K562 (cell line): Measurements from ENCODE around the gene RHOF. TPM values are rescaled to one million over a fixed set of nuclear protein-coding genes. Genes with fewer than 3 reads are reported as not detected.

ENCODE experiments used
- CBX2 ChIP-seq: fragments of 200-600 bp; sonication (generic); IDR thresholded peaks from one replicate; pipeline ENCODE4 v1.6.1; 2012; ENCODE audit warnings: mild to moderate bottlenecking, low read length, inconsistent platforms; ENCODE audit not compliant: insufficient read depth, poor library complexity, severe bottlenecking
- IRF9 ChIP-seq: fragments of 450-650 bp; IDR thresholded peaks from 2 replicates; pipeline ENCODE4 v1.6.1; 2016; ENCODE audit warnings: missing biosample characterization, missing genetic modification characterization
- KLF6 ChIP-seq: fragments of 250-450 bp; sonication (Bioruptor Pico); IDR thresholded peaks from 2 replicates; pipeline ENCODE4 v1.4.0; 2020; ENCODE audit warnings: mild to moderate bottlenecking, moderate library complexity, borderline replicate concordance
- MLLT1 ChIP-seq, 2 experiments: fragments of 450-650 bp; IDR thresholded peaks; 2 replicates each; pipeline ENCODE4 v1.6.1; 2016
- MYBL2 ChIP-seq, 2 experiments: fragments of 450-650 bp in 1 of 2; sonication (generic) in 1 of 2; formaldehyde crosslinking in 1 of 2; IDR thresholded peaks; 2 replicates each; pipeline versions ENCODE4 v1.6.1 to v1.8.1; 2017 to 2022; ENCODE audit warnings: borderline replicate concordance in 1 of 2, inconsistent platforms in 1 of 2, low read depth in 1 of 2, mild to moderate bottlenecking in 1 of 2, missing genetic modification reagents in 1 of 2, moderate library complexity in 1 of 2
- MYNN ChIP-seq, 2 experiments: sonication (generic); formaldehyde crosslinking in 1 of 2; IDR thresholded peaks; 2 replicates each; pipeline versions ENCODE4 v1.5.0 to v1.6.1; 2016 to 2020; ENCODE audit warnings: antibody characterized with exemption in 1 of 2, missing genetic modification reagents in 1 of 2
- NFATC3 ChIP-seq: fragments of 450-650 bp; IDR thresholded peaks from 2 replicates; pipeline ENCODE4 v1.6.1; 2017; ENCODE audit warnings: mild to moderate bottlenecking
- PHB ChIP-seq: fragments of 250-450 bp; sonication (Bioruptor Pico); IDR thresholded peaks from 2 replicates; pipeline ENCODE4 v1.5.0; 2021
- RBM14 ChIP-seq: fragments of 200-400 bp; formaldehyde crosslinking; IDR thresholded peaks from 2 replicates; pipeline ENCODE4 v1.6.1; 2018; ENCODE audit warnings: low read depth, mild to moderate bottlenecking, low read length, moderate library complexity, borderline replicate concordance; ENCODE audit not compliant: insufficient read depth
- SMAD3 ChIP-seq: fragments of 450-650 bp; formaldehyde crosslinking; conservative IDR thresholded peaks from 2 replicates; pipeline ENCODE4 v1.4.0; 2020; ENCODE audit warnings: mild to moderate bottlenecking
- SMARCE1 ChIP-seq: fragments of 450-650 bp; IDR thresholded peaks from 2 replicates; pipeline ENCODE4 v1.7.1; 2016; ENCODE audit warnings: mild to moderate bottlenecking
- ZFX ChIP-seq: sonication (generic); formaldehyde crosslinking; IDR thresholded peaks from 2 replicates; pipeline ENCODE4 v1.8.0; 2022; ENCODE audit warnings: mild to moderate bottlenecking, missing genetic modification reagents, moderate library complexity
- ZKSCAN1 ChIP-seq: fragments of 150-350 bp; IDR thresholded peaks from 2 replicates; pipeline ENCODE4 v1.6.1; 2016; ENCODE audit warnings: low read depth, low read length
- ZNF395 ChIP-seq: fragments of 200-800 bp; sonication (Bioruptor generic); IDR thresholded peaks from 2 replicates; pipeline ENCODE4 v1.6.1; 2017; ENCODE audit warnings: missing genetic modification characterization, missing compliant biosample characterization
- ZNF445 ChIP-seq: fragments of 250-450 bp; sonication (Bioruptor Pico); IDR thresholded peaks from 2 replicates; pipeline ENCODE4 v1.4.0; 2020; ENCODE audit warnings: low read depth, mild to moderate bottlenecking, moderate library complexity
- polyA plus RNA-seq, 8 experiments: library from polyadenylated mRNA; depleted of rRNA in 4 of 8; stranded (reverse) in 5 of 8; unstranded in 3 of 8; fragments of >200 nt; fragmentation: Nextera tagmentation in 2 of 8; fragmentation: Illumina TruSeq in 1 of 8; extraction: Ambion mirVana in 2 of 8; extraction: Trizol in 1 of 8; gene quantifications; 2 replicates each; pipeline versions ENCODE4 v1.2.1 to v1.2.3, GENCODE V29; 2011 to 2014; ENCODE audit warnings: inconsistent platforms in 1 of 8, missing spikeins in 1 of 8
- total RNA-seq, 7 experiments: library from RNA; depleted of rRNA in 6 of 7; stranded (reverse); fragments of >200 nt in 6 of 7; fragmentation: Illumina TruSeq in 2 of 7; extraction: Trizol in 2 of 7; gene quantifications; 2 replicates each; pipeline versions ENCODE4 v1.2.1 to v1.2.3, GENCODE V29; 2011 to 2021; ENCODE audit warnings: low replicate concordance in 1 of 7
- TF ChIP-seq, protein P1 (sequence below): fragments of 450-650 bp; formaldehyde crosslinking; IDR thresholded peaks from 2 replicates; pipeline ENCODE4 v1.4.0; 2022; ENCODE audit warnings: missing genetic modification characterization
- TF ChIP-seq, protein P2 (sequence below), 2 experiments: IDR thresholded peaks; 2 replicates each; pipeline ENCODE4 v1.6.1; 2011; ENCODE audit warnings: borderline replicate concordance in 1 of 2, control low read depth in 1 of 2, low read depth in 1 of 2, low read length in 1 of 2, mild to moderate bottlenecking in 1 of 2, mixed read lengths in 1 of 2, moderate library complexity in 1 of 2; ENCODE audit not compliant: insufficient read depth in 1 of 2, insufficient read length in 1 of 2, poor library complexity in 1 of 2, severe bottlenecking in 1 of 2; ENCODE audit errors: extremely low read depth in 1 of 2
- TF ChIP-seq, protein P3 (sequence below): IDR thresholded peaks from 2 replicates; pipeline ENCODE4 v1.6.1; 2011; ENCODE audit not compliant: insufficient read length; ENCODE audit errors: extremely low read depth

The RHOF gene
- total and polyA plus RNA-seq, 9 of the 15 experiments (the other 6 are each of a cell fraction or from before 2014, with no cell fraction given): 0.13 to 10.1 (median 4.0) TPM

- TF ChIP-seq ZNF445 (CRISPR knock-in tag) (no peak), NFATC3 (no peak), MLLT1 (IDR thresholded peaks at IDR 0.05) (peak; percentile 41 to 88; a peak in 3 of 4 replicates), CBX2 (no peak), ZFX (CRISPR knock-in tag) (no peak), SMARCE1 (no peak), ZKSCAN1 (no peak), ZNF395 (CRISPR knock-in tag) (no peak; the same call in 1 of the 2 replicates), RBM14 (no peak), SMAD3 (CRISPR knock-in tag) (no peak; the same call in 1 of the 2 replicates), IRF9 (tag) (no peak), KLF6 (no peak), MYBL2 (IDR thresholded peaks at IDR 0.05; ENCODE audit: low read depth) (no peak), MYBL2 (CRISPR knock-in tag; IDR thresholded peaks at IDR 0.05; ENCODE audit: borderline replicate concordance) (no peak), PHB (CRISPR knock-in tag) (no peak), MYNN (IDR thresholded peaks at IDR 0.05) (no peak), MYNN (CRISPR knock-in tag; IDR thresholded peaks at IDR 0.05) (no peak)
- TF ChIP-seq, protein P1, sequence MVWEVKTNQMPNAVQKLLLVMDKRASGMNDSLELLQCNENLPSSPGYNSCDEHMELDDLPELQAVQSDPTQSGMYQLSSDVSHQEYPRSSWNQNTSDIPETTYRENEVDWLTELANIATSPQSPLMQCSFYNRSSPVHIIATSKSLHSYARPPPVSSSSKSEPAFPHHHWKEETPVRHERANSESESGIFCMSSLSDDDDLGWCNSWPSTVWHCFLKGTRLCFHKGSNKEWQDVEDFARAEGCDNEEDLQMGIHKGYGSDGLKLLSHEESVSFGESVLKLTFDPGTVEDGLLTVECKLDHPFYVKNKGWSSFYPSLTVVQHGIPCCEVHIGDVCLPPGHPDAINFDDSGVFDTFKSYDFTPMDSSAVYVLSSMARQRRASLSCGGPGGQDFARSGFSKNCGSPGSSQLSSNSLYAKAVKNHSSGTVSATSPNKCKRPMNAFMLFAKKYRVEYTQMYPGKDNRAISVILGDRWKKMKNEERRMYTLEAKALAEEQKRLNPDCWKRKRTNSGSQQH (CRISPR knock-in tag): 0 out of 2 replicates have a peak, but pooled peaks have one; percentile 4
- TF ChIP-seq, protein P2, sequence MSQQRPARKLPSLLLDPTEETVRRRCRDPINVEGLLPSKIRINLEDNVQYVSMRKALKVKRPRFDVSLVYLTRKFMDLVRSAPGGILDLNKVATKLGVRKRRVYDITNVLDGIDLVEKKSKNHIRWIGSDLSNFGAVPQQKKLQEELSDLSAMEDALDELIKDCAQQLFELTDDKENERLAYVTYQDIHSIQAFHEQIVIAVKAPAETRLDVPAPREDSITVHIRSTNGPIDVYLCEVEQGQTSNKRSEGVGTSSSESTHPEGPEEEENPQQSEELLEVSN (IDR thresholded peaks at IDR 0.05; ENCODE audit: borderline replicate concordance in 1 of 2, extremely low read depth in 1 of 2, insufficient read depth in 1 of 2, insufficient read length in 1 of 2, low read depth in 1 of 2, low read length in 1 of 2, poor library complexity in 1 of 2, severe bottlenecking in 1 of 2): no peak
- TF ChIP-seq, protein P3, sequence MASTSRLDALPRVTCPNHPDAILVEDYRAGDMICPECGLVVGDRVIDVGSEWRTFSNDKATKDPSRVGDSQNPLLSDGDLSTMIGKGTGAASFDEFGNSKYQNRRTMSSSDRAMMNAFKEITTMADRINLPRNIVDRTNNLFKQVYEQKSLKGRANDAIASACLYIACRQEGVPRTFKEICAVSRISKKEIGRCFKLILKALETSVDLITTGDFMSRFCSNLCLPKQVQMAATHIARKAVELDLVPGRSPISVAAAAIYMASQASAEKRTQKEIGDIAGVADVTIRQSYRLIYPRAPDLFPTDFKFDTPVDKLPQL: no peak
These were observed 8.4 kb upstream of the RHOF start (continued) for GRCh38 chr12:121801595-121802484.
